Thyroid gland (tissue), 4 donors: ENCODE results near the gene MED9.

Source experiments
- POLR2A ChIP-seq, 2 donors: fragments of 450-650 bp; IDR thresholded peaks; one replicate each; pipeline ENCODE4 v1.6.1; 2017; ENCODE audit warnings: antibody characterized with exemption in 2 of 2, mild to moderate bottlenecking in 2 of 2, moderate library complexity in 1 of 2
- TF ChIP-seq, protein P1 (sequence below), 6 experiments: fragments of 200-600 bp in 3 of 6; fragments of 450-650 bp in 3 of 6; sonication (generic) in 3 of 6; IDR thresholded peaks; one replicate each; pipeline ENCODE4 v1.5.1; 2016 to 2019; ENCODE audit warnings: antibody characterized with exemption in 6 of 6, mild to moderate bottlenecking in 2 of 6, inconsistent platforms in 1 of 6, moderate library complexity in 1 of 6

DNA sequence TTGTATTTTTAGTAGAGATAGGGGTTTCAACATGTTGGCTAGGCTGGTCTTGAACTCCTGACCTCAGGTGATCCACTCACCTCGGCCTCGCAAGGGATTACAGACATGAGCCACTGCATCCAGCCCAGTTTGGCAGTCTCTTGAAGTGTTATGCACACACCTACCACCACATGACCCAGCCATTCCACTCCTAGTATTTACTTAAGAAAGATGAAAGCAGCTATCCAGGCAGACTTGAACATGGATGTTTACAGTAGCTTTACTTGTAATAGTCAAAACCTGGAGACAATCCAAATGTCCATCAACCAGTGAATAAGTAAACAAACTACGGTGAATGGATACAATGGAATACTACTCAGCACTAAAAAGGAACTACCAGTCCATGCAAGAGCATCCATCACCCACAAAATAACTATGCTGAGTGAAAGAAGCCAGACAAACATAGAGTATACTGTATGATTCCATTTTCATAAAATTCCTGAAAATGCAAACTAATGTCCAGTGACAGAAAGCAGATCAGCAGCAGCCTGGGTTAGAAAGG, 57.2 kb downstream of the MED9 start:
- TF ChIP-seq, protein P1, sequence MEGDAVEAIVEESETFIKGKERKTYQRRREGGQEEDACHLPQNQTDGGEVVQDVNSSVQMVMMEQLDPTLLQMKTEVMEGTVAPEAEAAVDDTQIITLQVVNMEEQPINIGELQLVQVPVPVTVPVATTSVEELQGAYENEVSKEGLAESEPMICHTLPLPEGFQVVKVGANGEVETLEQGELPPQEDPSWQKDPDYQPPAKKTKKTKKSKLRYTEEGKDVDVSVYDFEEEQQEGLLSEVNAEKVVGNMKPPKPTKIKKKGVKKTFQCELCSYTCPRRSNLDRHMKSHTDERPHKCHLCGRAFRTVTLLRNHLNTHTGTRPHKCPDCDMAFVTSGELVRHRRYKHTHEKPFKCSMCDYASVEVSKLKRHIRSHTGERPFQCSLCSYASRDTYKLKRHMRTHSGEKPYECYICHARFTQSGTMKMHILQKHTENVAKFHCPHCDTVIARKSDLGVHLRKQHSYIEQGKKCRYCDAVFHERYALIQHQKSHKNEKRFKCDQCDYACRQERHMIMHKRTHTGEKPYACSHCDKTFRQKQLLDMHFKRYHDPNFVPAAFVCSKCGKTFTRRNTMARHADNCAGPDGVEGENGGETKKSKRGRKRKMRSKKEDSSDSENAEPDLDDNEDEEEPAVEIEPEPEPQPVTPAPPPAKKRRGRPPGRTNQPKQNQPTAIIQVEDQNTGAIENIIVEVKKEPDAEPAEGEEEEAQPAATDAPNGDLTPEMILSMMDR (IDR thresholded peaks at IDR 0.05) = no peak
- TF ChIP-seq POLR2A (IDR thresholded peaks at IDR 0.05) = no peak
